VCaP (cell line): Measurements from ENCODE around the gene TLE3.

Source experiments
- H3K27ac ChIP-seq: fragments of 450-650 bp; 2 replicates; pipeline ENCODE4 v1.5.1; 2017
- TF ChIP-seq, protein P1 (sequence below): fragments of 450-650 bp; conservative IDR thresholded peaks from 2 replicates; pipeline ENCODE4 v1.5.1; 2017; ENCODE audit warnings: mild to moderate bottlenecking, moderate library complexity

TLE3 gene

DNA sequence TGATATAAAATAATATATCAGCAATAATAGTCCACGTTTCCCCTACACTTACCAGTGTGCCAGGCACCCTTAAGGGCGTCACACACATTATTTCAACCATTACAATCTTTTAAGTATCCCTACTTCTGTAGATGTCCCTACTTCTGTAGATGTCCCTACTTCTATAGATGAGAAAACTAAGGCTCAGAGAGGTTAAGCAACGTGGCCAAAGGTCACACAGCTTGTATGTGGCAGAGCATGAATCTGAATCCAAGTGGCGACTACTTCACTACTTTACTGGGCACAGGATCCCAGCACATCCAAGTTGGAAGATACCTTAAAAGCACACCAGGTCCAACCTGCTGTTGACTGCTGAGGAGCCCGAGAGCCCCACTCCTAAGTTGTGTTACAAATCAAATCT lies 77.5 kb downstream of the TLE3 start:
- no peak overlapping the region for H3K27ac ChIP-seq
- TF ChIP-seq, protein P1, sequence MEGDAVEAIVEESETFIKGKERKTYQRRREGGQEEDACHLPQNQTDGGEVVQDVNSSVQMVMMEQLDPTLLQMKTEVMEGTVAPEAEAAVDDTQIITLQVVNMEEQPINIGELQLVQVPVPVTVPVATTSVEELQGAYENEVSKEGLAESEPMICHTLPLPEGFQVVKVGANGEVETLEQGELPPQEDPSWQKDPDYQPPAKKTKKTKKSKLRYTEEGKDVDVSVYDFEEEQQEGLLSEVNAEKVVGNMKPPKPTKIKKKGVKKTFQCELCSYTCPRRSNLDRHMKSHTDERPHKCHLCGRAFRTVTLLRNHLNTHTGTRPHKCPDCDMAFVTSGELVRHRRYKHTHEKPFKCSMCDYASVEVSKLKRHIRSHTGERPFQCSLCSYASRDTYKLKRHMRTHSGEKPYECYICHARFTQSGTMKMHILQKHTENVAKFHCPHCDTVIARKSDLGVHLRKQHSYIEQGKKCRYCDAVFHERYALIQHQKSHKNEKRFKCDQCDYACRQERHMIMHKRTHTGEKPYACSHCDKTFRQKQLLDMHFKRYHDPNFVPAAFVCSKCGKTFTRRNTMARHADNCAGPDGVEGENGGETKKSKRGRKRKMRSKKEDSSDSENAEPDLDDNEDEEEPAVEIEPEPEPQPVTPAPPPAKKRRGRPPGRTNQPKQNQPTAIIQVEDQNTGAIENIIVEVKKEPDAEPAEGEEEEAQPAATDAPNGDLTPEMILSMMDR, result no peak

DNA sequence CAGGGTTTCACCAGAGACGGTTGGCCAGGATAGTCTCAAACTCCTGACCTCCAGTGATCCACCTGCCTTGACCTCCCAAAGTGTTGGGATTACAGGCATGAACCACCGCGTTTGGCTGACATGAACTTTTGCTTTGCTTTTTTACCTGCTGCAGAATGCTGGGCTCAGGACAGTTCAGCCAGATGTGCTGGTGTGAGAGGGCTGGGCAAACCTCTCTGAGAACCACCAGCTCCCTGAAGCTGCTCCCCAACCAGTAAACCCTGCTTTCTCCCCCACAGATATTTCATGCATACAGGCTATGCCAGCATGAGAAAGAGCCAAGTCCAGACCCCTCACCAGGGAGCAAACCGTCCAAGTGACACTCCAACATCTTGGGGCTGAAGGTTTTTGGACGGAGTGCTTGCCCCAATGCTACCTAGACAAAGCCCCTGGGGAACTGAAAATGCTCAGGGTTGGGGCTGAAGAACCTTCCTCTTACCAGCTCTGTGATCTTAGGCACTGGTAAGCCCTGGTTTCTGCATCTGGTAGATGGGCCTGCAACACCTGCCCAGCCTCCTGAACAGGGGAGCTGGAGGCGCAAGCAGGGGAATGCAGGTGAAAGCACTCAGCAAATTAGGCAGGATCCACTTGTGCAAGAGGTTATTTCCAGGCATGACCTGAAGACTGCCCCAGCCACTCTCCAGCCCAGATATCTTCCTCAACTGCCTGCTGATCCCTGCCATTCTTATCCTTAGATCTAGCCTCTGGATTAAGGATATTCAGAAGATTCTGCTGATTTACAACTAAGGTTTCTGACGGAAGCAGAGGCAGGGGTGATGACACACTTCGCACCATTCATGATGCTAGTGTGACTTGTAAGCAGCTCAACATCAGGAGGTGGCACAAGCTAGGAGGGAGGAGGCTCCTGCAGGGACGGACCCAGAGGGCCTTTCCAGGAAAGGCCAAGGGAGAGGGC lies 78.8 kb downstream of the TLE3 start:
- TF ChIP-seq, protein P1, result no peak

DNA sequence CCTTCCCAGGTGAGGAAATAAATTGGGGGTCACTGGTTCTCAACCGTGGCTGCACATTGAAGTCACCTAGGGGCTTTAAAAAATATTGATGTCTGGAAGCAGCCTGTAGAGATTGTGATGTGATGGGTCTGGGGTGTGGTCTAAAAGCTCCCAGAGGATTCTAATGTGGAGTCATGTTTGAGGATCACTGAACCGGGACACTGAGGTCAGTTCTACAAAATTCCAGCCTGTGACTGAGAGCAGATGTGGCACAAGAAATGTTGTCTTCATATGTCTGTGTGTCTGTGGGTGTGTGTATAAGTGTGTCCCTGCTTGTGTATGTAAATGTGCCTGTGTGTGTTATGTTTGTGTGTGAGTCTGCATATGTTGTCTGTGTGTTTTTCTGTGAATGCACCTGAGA lies 79.9 kb downstream of the TLE3 start:
- H3K27ac ChIP-seq, result no peak overlapping the region
- TF ChIP-seq, protein P1, result no peak

More for the DNA sequence above, 78.8 kb downstream of the TLE3 start:
- no peak overlapping the region for H3K27ac ChIP-seq

DNA sequence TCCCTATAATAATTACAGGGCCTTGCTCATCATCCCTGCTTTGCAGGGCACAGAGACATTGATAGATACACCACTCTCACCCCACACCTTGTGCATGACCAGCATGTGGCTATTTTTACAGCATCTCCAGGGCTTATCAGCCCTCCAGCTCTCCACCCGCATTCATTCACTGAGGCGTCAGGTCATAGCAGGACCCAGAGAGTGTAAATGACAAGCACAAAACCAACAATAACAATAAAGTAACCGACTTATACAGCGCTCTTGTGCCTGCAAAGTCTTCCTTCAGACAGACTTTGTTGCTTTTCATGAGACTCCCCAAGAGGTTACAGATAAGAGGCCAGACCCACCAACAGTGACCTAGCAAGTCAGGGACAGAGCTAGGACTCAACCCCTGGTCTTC lies 80.7 kb downstream of the TLE3 start:
- TF ChIP-seq, protein P1, result no peak
- H3K27ac ChIP-seq, result no peak overlapping the region

DNA sequence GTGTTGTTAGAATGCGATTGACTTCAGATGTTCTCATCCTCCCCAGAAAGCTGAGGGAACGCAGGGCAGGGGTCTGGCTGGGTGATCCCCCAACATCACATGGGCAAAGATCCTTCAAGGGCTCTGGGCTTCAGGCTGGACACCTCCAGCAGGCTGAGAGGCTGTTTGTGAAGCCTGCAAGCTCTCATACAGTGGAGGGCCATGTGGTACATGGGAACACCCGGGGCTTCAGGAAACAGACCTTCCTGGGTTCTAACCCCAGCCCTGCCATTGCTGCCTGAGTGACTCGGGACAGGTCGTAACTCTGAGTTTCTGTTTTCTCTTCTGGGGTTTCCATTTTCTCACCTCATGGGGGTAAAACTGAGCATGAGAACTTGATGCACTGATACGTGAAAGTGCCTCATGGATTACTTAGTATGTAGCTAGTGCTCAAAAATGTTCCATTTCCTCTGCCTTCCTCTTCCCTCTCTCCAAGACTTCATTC lies 81.2 kb downstream of the TLE3 start:
- TF ChIP-seq, protein P1, result no peak
- H3K27ac ChIP-seq, result no peak overlapping the region

DNA sequence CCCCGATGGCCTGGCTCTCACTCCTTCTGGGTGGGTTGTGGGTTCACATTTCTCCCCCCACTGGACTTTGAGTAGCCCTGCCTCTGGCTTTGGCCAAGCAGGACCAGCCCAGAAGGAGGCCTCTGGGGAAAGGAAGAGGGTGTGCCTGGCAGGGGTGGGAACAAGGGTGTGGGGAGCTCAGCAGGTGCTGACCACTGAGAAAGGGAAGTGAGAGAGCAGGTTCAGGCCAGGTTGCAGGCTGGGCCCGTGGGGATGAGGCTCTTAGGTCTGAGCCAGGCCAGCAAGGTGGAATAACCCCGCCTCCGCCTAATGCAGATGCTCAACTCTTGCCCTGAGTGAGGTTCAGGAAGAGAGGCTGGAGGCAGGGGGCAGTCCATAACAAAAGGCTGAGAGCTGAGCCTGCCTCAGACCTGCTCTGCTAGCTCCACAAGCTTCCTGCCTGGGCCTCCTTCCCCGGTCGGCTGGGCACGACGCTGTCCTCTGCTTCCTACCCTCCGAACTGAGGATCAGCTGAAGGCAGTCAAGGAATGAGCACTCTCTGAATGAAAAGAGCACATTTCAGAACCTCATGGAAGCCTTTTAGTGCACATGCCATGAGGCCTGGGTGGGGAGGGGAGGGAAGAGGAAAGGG lies 82.7 kb downstream of the TLE3 start:
- TF ChIP-seq, protein P1, result no peak
- H3K27ac ChIP-seq, result no peak overlapping the region

DNA sequence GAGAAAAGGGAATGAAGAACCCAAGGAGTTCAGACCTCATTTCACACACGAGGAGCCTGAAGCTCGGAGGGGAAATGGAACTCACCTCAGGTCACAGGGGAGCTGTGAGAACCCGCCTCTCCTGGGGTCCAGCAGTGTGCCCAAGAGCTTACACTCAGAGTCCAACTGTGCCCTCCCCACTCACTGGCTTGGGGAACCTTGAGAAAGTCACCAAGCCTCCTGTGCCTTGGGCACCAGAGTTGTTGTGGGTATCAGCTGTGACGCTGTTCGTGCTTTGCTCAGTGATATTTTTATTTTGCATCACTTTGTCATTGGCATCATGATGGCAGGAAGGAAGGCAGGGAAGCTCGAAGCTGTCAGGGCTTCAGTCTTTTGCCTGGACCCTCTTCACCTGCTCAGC lies 83.4 kb downstream of the TLE3 start:
- no peak overlapping the region for H3K27ac ChIP-seq
- TF ChIP-seq, protein P1, result no peak
